Islet precursor cell (in vitro differentiated cells): ENCODE measurements around the gene BANF2.
A peak's percentile ranks its signal among the peaks of the same experiment; 100 is the strongest.
"Not testable (repeated sequence)": the region's sequence is repeated elsewhere in the genome, so short reads cannot be mapped to it uniquely, and the experiment has no call there.

Experiments used
- DNase-seq: peaks from one replicate; pipeline ENCODE4 v3.0.0-alpha.2; 2018

The BANF2 gene

DNA sequence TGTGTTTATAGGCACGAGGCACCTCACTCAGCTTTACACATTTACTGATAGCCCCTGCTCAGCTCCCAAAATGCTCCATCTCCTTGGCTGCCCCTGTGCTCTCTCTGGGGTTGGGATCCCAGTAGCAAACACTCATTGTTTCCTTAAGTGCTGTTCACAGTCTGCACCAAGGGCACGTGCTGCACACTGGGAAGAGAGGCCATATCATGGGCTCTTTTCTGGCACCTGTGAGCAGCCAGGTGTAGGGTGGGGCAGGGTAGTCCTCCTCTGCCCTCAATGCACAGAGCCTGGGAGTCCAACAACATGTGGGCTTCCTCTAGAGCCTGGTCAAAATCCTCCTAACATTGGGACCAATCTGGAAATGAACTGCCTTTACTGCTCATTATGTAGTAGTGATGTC lies 67.9 kb downstream of the BANF2 start:
- no peak for DNase-seq

DNA sequence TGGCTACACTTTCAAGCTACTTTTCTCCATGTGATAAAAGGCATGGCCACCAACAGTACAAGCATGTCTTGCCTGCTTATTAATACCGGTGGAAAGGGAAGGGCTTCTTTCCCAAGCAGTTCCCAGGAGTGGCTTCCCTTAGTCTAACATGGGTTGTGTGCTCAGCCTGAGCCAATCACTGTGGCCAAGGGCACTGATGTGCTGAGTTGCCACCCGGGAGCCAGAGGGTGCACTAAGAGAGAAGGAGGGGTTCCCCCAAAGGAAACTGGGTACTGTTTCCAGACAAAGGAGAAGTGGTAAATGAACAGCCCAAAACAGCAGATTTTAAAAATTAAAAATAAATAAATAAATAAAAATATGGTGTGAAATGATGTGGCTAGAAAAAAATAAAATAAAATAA lies 68.5 kb downstream of the BANF2 start:
- no peak for DNase-seq

DNA sequence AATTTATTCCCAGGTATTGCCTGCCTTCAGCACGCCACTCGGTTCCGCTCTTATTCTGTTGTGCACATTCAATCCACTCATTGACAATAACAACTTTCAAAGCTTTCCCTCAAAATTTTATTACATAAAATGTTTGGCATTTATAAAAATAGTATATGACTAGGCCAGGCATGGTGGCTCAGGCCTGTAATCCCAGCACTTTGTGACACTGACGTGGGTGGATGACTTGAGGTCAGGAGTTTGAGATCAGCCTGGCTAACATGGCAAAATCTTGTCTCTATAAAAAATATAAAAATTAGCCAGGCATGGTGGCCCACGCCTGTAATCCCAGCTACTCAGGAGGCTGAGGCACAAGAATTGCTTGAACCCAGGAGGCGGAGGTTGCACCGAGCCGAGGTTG lies 70.0 kb downstream of the BANF2 start:
- DNase-seq, result not testable (repeated sequence)

DNA sequence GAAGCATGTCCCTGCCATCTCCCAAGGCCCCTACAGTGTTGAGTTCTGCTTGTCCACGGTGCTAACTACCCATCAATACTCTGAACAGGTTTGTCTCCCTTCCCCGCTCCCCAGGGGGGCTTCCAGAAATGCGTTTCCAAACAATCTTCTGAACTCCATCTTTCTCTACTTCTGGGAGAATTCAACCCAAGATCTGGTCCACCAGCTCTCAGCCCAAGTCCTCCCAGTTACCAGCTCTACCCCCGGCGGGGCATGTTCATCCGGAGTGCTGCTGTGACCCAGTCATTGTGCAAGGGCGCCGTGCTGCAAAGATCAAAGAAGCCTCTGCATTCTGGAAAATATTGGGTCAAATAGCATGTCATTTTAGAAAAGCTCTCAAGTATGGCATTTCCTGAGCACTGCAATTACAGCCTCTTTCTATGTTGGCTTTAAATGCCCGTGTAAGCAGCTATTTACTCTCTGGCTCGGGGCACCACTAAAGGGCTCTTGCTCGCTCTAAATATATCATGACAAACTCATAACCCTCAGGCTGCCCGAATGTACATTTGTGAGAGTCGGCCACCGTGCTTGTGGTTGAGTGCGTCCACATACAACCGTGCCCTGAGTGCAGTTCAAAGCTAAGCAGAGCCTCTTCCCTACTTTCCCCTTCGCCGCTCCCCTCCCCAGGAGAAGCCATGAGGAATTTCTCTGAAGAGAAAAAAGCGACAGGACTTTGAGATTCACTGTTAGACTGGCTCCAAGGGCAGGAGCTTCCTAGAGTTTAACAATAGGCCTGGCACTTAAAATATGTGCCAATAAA lies 71.6 kb downstream of the BANF2 start:
- peak; percentile 81 for DNase-seq

DNA sequence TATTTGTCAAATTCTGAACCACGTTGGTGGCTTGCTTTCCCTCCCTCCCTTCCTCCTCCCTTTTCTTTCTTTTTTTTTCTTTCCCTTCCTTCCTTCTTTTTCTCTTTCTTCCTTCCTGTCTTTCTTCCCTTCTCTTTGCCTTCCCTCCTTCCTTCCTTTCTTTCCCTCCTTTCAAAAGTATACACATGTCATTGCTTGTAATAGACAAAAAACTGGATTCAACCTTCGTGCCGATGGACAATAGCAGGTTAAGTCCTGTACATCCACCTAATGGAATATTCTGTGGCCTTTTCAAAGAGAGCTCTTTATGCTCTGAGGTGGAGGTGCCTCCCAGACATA lies 72.2 kb downstream of the BANF2 start:
- DNase-seq, result no peak

DNA sequence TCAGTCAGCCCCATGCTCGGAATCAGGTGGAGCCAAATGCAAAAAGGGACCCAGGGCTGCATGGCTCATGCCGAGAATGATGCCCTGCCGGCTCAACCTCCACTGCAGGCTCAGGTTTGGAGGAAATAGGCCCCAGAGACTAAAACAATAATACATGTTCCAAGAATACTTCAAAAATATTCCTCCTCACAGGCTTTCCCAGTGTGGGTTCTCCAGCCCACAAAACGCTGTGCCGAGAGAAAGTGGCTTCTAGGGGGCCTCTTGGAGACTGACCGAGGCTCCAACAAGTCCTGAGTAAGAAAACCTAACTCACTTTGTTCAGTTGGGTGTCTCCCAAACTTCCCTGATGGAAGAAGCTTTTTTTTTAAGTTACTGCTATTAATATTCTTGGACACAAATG lies 73.9 kb downstream of the BANF2 start:
- DNase-seq, result no peak

DNA sequence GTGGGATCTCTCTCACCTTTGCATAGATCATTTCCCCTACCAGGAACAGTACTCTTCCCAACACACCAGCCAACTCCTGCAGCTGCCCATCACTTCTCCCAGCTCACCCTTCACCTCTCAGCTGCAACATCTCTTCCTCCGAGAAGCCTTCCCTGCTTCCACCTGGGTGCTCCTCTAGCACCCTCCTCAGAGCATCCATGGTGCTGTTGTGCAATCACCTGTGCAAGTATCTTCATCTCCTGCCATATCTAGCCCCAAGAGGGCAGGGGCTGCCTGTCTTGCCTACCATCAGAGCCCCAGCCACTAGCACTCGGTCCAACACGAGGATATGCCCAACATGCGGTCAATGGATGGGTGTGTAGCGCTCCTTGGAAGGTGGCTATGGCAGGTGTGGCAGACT lies 75.8 kb downstream of the BANF2 start:
- DNase-seq, result no peak

DNA sequence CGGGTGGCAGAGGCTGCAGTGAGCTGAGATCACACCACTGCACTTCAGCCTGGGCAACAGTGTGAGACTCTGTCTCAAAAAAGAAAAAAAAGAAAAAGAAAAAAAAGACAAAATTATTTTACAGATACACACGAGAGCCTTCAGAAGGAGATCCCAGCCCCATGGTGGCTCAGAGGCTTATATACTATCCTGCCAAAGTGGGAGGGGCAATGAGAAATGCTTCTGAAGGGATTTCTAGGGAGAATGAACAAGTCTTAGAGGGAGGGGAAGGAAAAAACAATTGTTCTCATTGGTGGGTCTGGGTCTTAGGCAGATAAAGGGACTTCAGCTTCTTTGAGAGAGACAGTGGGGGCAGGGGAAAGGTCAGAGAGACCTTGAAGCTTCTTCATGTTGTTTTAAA lies 76.8 kb downstream of the BANF2 start:
- DNase-seq, result no peak

DNA sequence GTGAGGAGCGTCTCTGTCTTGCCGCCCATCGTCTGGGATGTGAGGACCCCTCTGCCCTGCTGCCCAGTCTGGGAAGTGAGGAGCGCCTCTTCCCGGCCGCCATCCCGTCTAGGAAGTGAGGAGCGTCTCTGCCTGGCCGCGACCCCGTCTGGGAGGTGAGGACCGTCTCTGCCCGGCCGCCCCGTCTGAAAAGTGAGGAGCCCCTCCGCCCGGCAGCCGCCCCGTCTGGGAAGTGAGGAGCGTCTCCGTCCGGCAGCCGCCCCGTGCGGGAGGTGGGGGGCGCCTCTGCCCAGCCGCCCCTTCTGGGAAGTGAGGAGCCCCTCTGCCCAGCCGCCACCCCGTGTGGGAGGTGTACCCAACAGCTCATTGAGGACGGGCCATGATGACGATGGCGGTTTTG lies 79.2 kb downstream of the BANF2 start:
- DNase-seq, result not testable (repeated sequence)

DNA sequence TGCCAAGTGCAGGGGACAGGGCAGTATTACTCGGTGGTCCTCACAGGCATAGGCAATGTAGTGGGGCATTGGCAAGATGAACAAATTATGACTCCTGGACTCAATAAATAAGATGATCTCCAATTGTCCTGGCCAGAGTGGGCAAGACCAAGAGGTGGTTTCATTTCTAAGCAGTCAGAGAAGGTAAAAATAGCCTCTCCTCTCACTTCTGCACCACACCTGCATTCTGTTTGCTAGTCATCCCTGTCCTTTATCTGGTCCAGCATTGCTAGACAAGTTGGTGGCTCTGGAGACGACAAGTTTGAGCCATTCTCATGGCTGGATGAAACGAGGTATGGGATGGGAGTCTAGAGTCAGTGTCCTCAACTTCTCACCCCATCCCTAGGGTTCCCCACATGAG lies 83.0 kb downstream of the BANF2 start:
- DNase-seq, result no peak

DNA sequence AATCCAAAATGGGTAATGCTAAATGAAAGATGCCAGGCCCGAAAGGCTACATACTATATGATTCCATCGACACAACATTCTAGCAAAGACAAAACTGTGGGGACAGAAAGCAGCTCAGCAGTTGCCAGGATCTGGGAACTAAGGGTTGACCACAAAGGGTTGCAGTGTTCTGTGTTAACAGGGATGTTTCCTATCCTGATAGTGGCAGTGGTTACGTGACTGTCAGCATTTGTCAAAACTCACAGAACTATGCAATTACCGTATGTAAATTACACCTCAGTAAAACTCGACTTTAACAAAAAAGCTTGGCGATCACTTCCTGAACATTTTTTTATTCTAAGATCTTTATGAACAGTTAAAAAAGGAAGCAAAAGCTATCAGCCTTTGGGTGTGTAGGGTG lies 83.9 kb downstream of the BANF2 start:
- DNase-seq, result no peak

DNA sequence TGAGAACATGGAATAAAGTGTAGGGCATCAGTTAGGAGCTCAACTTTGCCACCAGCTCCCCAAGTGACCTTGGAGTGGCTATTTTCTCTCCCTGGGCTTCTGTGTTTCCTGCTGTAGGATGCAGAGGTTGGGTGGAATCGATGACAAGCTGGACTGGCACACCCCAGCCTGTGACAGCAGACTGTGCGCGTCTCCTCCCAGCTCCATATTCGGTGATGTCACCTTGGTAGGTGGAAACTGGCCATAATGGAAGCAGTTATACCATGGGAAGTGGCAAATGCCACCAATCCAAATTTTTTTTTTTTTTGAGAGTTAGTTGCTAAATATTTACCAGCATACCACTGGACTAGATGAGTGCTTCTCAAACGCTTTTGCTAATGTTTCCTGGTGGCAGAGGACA lies 85.2 kb downstream of the BANF2 start:
- DNase-seq, result no peak
